Measurements from ENCODE around the gene HCK.

The HCK gene

DNA sequence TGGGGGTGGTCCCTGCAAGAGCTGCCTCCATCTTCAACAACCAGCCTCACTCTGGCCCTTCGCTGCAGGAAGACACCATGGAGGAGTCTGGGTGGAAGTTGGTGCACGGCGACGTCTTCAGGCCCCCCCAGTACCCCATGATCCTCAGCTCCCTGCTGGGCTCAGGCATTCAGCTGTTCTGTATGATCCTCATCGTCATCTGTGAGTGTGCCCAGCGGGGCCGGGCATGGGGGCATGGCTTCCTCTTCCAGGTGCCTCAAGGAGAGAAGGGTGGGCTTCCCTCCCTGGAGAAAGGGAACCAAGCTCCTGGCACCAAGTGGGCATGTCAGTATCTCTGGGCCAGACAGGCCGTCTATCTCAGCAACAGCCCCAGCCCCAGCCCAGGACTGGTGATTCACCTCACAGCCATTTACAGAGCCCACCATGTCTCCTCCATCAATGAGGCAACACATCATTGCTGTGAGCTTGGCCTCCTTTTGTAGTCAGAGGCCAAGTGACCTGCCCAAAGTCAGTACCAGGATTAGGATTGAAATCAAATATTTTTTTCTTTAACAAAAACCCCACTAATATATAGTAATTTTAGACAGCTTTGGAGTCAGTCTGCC lies 97.6 kb downstream of the HCK start:
- Histone ChIP-seq H3K4me1 (ENCODE audit: insufficient read depth, poor library complexity, severe bottlenecking) (no peaks in the 10 kb centered on the region), H3K4me3 (ENCODE audit: severe bottlenecking) (no peak overlapping the region), H3K9me3 (ENCODE audit: severe bottlenecking) (no peaks in the 10 kb centered on the region), H3K36me3 (ENCODE audit: low read depth) (peaks cover 97% of the 10 kb centered on the region), H3K27me3 (ENCODE audit: insufficient read depth, poor library complexity, severe bottlenecking) (no peaks in the 10 kb centered on the region), H3K27ac (ENCODE audit: poor library complexity, severe bottlenecking) (no peak overlapping the region)
- no peak for ATAC-seq (ENCODE audit: low read depth)
- TF ChIP-seq, protein P1, sequence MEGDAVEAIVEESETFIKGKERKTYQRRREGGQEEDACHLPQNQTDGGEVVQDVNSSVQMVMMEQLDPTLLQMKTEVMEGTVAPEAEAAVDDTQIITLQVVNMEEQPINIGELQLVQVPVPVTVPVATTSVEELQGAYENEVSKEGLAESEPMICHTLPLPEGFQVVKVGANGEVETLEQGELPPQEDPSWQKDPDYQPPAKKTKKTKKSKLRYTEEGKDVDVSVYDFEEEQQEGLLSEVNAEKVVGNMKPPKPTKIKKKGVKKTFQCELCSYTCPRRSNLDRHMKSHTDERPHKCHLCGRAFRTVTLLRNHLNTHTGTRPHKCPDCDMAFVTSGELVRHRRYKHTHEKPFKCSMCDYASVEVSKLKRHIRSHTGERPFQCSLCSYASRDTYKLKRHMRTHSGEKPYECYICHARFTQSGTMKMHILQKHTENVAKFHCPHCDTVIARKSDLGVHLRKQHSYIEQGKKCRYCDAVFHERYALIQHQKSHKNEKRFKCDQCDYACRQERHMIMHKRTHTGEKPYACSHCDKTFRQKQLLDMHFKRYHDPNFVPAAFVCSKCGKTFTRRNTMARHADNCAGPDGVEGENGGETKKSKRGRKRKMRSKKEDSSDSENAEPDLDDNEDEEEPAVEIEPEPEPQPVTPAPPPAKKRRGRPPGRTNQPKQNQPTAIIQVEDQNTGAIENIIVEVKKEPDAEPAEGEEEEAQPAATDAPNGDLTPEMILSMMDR (IDR thresholded peaks at IDR 0.05; ENCODE audit: poor library complexity, severe bottlenecking), result no peak
- no peak for DNase-seq (ENCODE audit: low spot score)

DNA sequence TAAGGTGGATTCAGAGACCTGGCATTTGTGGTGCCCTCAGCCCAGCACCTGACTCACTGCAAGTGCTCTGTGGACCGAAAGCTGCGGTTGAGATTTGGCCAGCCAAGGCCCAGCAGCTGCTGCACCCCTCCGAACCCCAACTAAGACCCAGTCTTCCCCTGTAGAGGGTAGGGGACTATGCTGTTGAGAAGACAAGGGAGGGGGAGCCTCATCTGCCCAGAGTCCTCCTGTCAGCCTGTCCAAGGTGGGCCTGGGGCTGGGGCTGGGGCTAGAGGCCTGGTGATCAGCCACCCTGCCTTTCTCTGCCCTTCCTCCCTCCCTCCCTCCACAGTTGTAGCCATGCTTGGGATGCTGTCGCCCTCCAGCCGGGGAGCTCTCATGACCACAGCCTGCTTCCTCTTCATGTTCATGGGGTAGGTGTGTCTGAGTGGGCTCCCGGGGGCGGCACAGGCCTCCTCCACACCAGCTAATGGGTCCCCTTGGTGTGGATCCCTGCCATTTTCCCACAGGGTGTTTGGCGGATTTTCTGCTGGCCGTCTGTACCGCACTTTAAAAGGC lies 98.3 kb downstream of the HCK start:
- peaks cover 94% of the 10 kb centered on the region for H3K36me3 ChIP-seq (ENCODE audit: low read depth)

More for the DNA sequence above, 98.3 kb downstream of the HCK start:
- Histone ChIP-seq H3K9me3 (ENCODE audit: severe bottlenecking) (no peaks in the 10 kb centered on the region), H3K4me3 (ENCODE audit: severe bottlenecking) (no peak overlapping the region), H3K27me3 (ENCODE audit: insufficient read depth, poor library complexity, severe bottlenecking) (no peaks in the 10 kb centered on the region), H3K4me1 (ENCODE audit: insufficient read depth, poor library complexity, severe bottlenecking) (no peaks in the 10 kb centered on the region), H3K27ac (ENCODE audit: poor library complexity, severe bottlenecking) (no peak overlapping the region)
- no peak for DNase-seq (ENCODE audit: low spot score)
- TF ChIP-seq, protein P1 (IDR thresholded peaks at IDR 0.05; ENCODE audit: poor library complexity, severe bottlenecking), result no peak
- no peak for ATAC-seq (ENCODE audit: low read depth)

Measured in RWPE2 (cell line).